Astrocyte (in vitro differentiated cells and primary cell): Measurements from ENCODE around the gene AHCY. TPM values are rescaled to one million over a fixed set of nuclear protein-coding genes. Genes with fewer than 3 reads are reported as not detected.
"Not testable (repeated sequence)": the region's sequence is repeated elsewhere in the genome, so short reads cannot be mapped to it uniquely, and the experiment has no call there.

Experiments used
- DNase-seq: peaks from one replicate; pipeline ENCODE4 v3.0.0-alpha.2; 2010; ENCODE audit warnings: low read depth
- FAIRE-seq: peaks from 2 replicates; lab custom pipeline; 2011; peaks lifted over from hg19 to GRCh38; lab: Jason Lieb, UNC
- H2AFZ ChIP-seq: 2 replicates; pipeline ENCODE4 v1.6.0; 2012; ENCODE audit warnings: low read depth, low read length, inconsistent platforms
- H3K27ac ChIP-seq: 2 replicates; pipeline ENCODE4 v1.5.1; 2011; ENCODE audit warnings: low read depth, low read length, inconsistent platforms
- H3K27me3 ChIP-seq: 2 replicates; pipeline ENCODE4 v1.6.0; 2011; ENCODE audit warnings: low read length, inconsistent platforms; ENCODE audit not compliant: insufficient read depth
- H3K36me3 ChIP-seq: 2 replicates; pipeline ENCODE4 v1.5.1; 2011; ENCODE audit warnings: low read length, inconsistent platforms; ENCODE audit not compliant: insufficient read depth
- H3K4me1 ChIP-seq: 2 replicates; pipeline ENCODE4 v1.5.1; 2011; ENCODE audit warnings: low read length, inconsistent platforms; ENCODE audit not compliant: insufficient read depth
- H3K4me2 ChIP-seq: 2 replicates; pipeline ENCODE4 v1.6.0; 2012; ENCODE audit warnings: low read length, inconsistent platforms
- H3K4me3 ChIP-seq: 2 replicates; pipeline ENCODE4 v1.5.1; 2011; ENCODE audit warnings: low read depth, mild to moderate bottlenecking, low read length, inconsistent platforms; ENCODE audit not compliant: insufficient read depth
- H3K79me2 ChIP-seq: 2 replicates; pipeline ENCODE4 v1.6.0; 2012; ENCODE audit warnings: mild to moderate bottlenecking, low read length, inconsistent platforms; ENCODE audit not compliant: insufficient read depth
- H3K9ac ChIP-seq: 2 replicates; pipeline ENCODE4 v1.6.0; 2012; ENCODE audit warnings: mild to moderate bottlenecking, low read length, inconsistent platforms
- H3K9me3 ChIP-seq: 2 replicates; pipeline ENCODE4 v1.5.1; 2012; ENCODE audit warnings: low read depth, mild to moderate bottlenecking, low read length, inconsistent platforms; ENCODE audit not compliant: insufficient read depth
- H4K20me1 ChIP-seq: 2 replicates; pipeline ENCODE4 v1.6.0; 2012; ENCODE audit warnings: low read length, inconsistent platforms; ENCODE audit not compliant: insufficient read depth
- H3K27ac Mint-ChIP-seq: one replicate; pipeline ENCODE4 v1.8.0; 2021; ENCODE audit warnings: mild to moderate bottlenecking, mixed read lengths; ENCODE audit not compliant: unreplicated experiment
- H3K27me3 Mint-ChIP-seq: one replicate; pipeline ENCODE4 v1.8.0; 2021; ENCODE audit warnings: low read depth, mixed read lengths; ENCODE audit not compliant: unreplicated experiment
- H3K36me3 Mint-ChIP-seq: one replicate; pipeline ENCODE4 v1.8.0; 2021; ENCODE audit warnings: low read depth, mixed read lengths; ENCODE audit not compliant: unreplicated experiment
- H3K4me1 Mint-ChIP-seq: one replicate; pipeline ENCODE4 v1.8.0; 2021; ENCODE audit warnings: low read depth, mixed read lengths; ENCODE audit not compliant: unreplicated experiment
- H3K4me3 Mint-ChIP-seq: one replicate; pipeline ENCODE4 v1.8.0; 2021; ENCODE audit warnings: mild to moderate bottlenecking, moderate library complexity, mixed read lengths; ENCODE audit not compliant: unreplicated experiment
- H3K9me3 Mint-ChIP-seq: one replicate; pipeline ENCODE4 v1.8.0; 2021; ENCODE audit warnings: mild to moderate bottlenecking, mixed read lengths; ENCODE audit not compliant: unreplicated experiment
- EZH2 ChIP-seq: IDR thresholded peaks from 2 replicates; pipeline ENCODE4 v1.6.1; 2012; ENCODE audit warnings: mild to moderate bottlenecking, low read length, inconsistent platforms; ENCODE audit not compliant: insufficient read depth
- total RNA-seq: library from RNA; stranded (reverse); gene quantifications from 2 replicates; pipeline ENCODE4 v1.2.1, GENCODE V29; 2021
- TF ChIP-seq, protein P1 (sequence below): IDR thresholded peaks from 2 replicates; pipeline ENCODE4 v1.5.1; 2011; ENCODE audit warnings: low read depth, mild to moderate bottlenecking, inconsistent platforms, low read length, moderate library complexity; ENCODE audit not compliant: insufficient read depth

AHCY gene
- total RNA-seq, 1 donor from 2014 or later = 203 TPM

GRCh38 chr20:34268851-34269636 is 34.1 kb downstream of the AHCY start:
- FAIRE-seq (no peak), DNase-seq (peak; percentile 22)
- Mint-ChIP-seq H3K4me3 (no peak overlapping the region), H3K36me3 (peaks cover 20% of the 10 kb centered on the region), H3K4me1 (peaks cover 9% of the 10 kb centered on the region), H3K27me3 (no peaks in the 10 kb centered on the region), H3K27ac (no peak overlapping the region), H3K9me3 (no peaks in the 10 kb centered on the region)
- H4K20me1 ChIP-seq = peaks cover 11% of the 10 kb centered on the region
- no peaks in the 10 kb centered on the region for H3K9me3 ChIP-seq
- H3K4me1 ChIP-seq = peaks cover 15% of the 10 kb centered on the region
- H3K4me2 ChIP-seq = peak overlapping the region; percentile 90
- no peaks in the 10 kb centered on the region for H3K36me3 ChIP-seq
- TF ChIP-seq, protein P1, sequence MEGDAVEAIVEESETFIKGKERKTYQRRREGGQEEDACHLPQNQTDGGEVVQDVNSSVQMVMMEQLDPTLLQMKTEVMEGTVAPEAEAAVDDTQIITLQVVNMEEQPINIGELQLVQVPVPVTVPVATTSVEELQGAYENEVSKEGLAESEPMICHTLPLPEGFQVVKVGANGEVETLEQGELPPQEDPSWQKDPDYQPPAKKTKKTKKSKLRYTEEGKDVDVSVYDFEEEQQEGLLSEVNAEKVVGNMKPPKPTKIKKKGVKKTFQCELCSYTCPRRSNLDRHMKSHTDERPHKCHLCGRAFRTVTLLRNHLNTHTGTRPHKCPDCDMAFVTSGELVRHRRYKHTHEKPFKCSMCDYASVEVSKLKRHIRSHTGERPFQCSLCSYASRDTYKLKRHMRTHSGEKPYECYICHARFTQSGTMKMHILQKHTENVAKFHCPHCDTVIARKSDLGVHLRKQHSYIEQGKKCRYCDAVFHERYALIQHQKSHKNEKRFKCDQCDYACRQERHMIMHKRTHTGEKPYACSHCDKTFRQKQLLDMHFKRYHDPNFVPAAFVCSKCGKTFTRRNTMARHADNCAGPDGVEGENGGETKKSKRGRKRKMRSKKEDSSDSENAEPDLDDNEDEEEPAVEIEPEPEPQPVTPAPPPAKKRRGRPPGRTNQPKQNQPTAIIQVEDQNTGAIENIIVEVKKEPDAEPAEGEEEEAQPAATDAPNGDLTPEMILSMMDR = no peak
- no peak for TF ChIP-seq EZH2
- peak overlapping the region; percentile 42 for H3K9ac ChIP-seq
- peak overlapping the region; percentile 52 for H2AFZ ChIP-seq
- H3K79me2 ChIP-seq = no peaks in the 10 kb centered on the region
- peak overlapping the region; percentile 46 for H3K4me3 ChIP-seq
- H3K27me3 ChIP-seq = no peaks in the 10 kb centered on the region
- no peak overlapping the region for H3K27ac ChIP-seq

GRCh38 chr20:34268145-34268544 is 35.0 kb downstream of the AHCY start:
- Histone ChIP-seq H3K4me3 (no peak overlapping the region), H3K4me2 (no peak overlapping the region), H4K20me1 (peaks cover 11% of the 10 kb centered on the region), H3K27ac (no peak overlapping the region), H3K36me3 (no peaks in the 10 kb centered on the region), H3K27me3 (no peaks in the 10 kb centered on the region), H3K9me3 (no peaks in the 10 kb centered on the region), H3K9ac (no peak overlapping the region), H2AFZ (no peak overlapping the region), H3K4me1 (peaks cover 15% of the 10 kb centered on the region), H3K79me2 (no peaks in the 10 kb centered on the region)
- Mint-ChIP-seq H3K36me3 (peaks cover 18% of the 10 kb centered on the region), H3K27me3 (no peaks in the 10 kb centered on the region), H3K9me3 (no peaks in the 10 kb centered on the region), H3K4me1 (peaks cover 9% of the 10 kb centered on the region), H3K27ac (no peak overlapping the region), H3K4me3 (no peak overlapping the region)
- TF ChIP-seq EZH2 = no peak
- TF ChIP-seq, protein P1 = no peak
- DNase-seq = no peak
- no peak for FAIRE-seq

- H3K4me2 ChIP-seq = no peak overlapping the region
- H3K79me2 ChIP-seq = no peaks in the 10 kb centered on the region
- H3K4me3 ChIP-seq = no peak overlapping the region
- H3K27ac Mint-ChIP-seq = no peak overlapping the region
- H4K20me1 ChIP-seq = no peaks in the 10 kb centered on the region
- H3K36me3 Mint-ChIP-seq = no peaks in the 10 kb centered on the region
- no peaks in the 10 kb centered on the region for H3K9me3 ChIP-seq
- FAIRE-seq = no peak
- H3K9me3 Mint-ChIP-seq = no peaks in the 10 kb centered on the region
- H2AFZ ChIP-seq = no peak overlapping the region
- H3K4me3 Mint-ChIP-seq = no peak overlapping the region
- peaks cover 5% of the 10 kb centered on the region for H3K4me1 ChIP-seq
- no peaks in the 10 kb centered on the region for H3K27me3 ChIP-seq
- H3K9ac ChIP-seq = no peak overlapping the region
- H3K36me3 ChIP-seq = no peaks in the 10 kb centered on the region
- peaks cover 9% of the 10 kb centered on the region for H3K4me1 Mint-ChIP-seq
- DNase-seq = no peak
- no peaks in the 10 kb centered on the region for H3K27me3 Mint-ChIP-seq
- H3K27ac ChIP-seq = no peak overlapping the region
- TF ChIP-seq EZH2 = no peak
- TF ChIP-seq, protein P1 = no peak
Observed at GRCh38 chr20:34264141-34264540, 39.0 kb downstream of the AHCY start.

GRCh38 chr20:34263468-34263867 is 39.7 kb downstream of the AHCY start:
- H3K36me3 ChIP-seq, H3K27me3 Mint-ChIP-seq, H3K9me3 Mint-ChIP-seq, H3K4me1 Mint-ChIP-seq, H3K4me3 Mint-ChIP-seq, DNase-seq, H3K27ac ChIP-seq, H3K9ac ChIP-seq, H3K27me3 ChIP-seq, H3K27ac Mint-ChIP-seq, H3K4me2 ChIP-seq, H2AFZ ChIP-seq, H3K9me3 ChIP-seq, H3K36me3 Mint-ChIP-seq, H3K4me1 ChIP-seq, FAIRE-seq, H4K20me1 ChIP-seq, H3K4me3 ChIP-seq, H3K79me2 ChIP-seq: not testable (repeated sequence)
